ENCODE results near the gene MMD2.

DNA sequence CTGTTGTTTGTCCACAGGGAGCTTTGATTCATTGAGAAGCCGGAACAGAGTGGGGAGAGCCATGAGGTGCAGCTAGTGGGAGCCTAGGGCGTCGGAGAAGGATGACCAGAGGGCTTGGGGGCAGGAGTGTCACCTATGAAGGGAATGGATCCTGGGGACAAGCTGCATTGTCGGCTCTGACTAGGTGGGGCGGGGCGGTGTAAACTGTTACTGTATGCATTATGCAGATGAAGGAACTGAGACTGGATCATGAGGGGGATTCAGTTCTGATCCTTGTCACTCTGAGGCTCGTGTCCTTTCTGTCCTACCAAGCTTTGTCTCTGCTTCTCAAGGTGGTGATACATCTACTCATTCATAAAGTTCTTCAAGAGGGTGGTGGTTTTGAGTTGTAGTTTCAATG, 39.9 kb upstream of the MMD2 start:
- TF ChIP-seq, protein P1, sequence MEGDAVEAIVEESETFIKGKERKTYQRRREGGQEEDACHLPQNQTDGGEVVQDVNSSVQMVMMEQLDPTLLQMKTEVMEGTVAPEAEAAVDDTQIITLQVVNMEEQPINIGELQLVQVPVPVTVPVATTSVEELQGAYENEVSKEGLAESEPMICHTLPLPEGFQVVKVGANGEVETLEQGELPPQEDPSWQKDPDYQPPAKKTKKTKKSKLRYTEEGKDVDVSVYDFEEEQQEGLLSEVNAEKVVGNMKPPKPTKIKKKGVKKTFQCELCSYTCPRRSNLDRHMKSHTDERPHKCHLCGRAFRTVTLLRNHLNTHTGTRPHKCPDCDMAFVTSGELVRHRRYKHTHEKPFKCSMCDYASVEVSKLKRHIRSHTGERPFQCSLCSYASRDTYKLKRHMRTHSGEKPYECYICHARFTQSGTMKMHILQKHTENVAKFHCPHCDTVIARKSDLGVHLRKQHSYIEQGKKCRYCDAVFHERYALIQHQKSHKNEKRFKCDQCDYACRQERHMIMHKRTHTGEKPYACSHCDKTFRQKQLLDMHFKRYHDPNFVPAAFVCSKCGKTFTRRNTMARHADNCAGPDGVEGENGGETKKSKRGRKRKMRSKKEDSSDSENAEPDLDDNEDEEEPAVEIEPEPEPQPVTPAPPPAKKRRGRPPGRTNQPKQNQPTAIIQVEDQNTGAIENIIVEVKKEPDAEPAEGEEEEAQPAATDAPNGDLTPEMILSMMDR (IDR thresholded peaks at IDR 0.05; ENCODE audit: extremely low read depth in 1 of 2, insufficient read depth in 1 of 2, low read depth in 1 of 2, low read length in 2 of 2): no peak
- TF ChIP-seq POLR2AphosphoS5 (IDR thresholded peaks at IDR 0.05; ENCODE audit: insufficient read depth, low read depth, low read length) (no peak), GATA2 (IDR thresholded peaks at IDR 0.05; ENCODE audit: insufficient read depth, insufficient read length, low read depth, low read length) (no peak), FOS (IDR thresholded peaks at IDR 0.05; ENCODE audit: borderline replicate concordance, insufficient read depth, low read length) (no peak)
